Suprapubic skin (tissue), 4 donors: ENCODE data around the gene EXOSC7. TPM values are rescaled to one million over a fixed set of nuclear protein-coding genes. Genes with fewer than 3 reads are reported as not detected.

Source experiments
- DNase-seq, 2 donors: peaks; one replicate each; pipeline ENCODE4 v3.0.0-alpha.2; 2019; ENCODE audit warnings: low spot score in 2 of 2
- H3K27ac ChIP-seq: fragments of 200-600 bp; sonication (generic); one replicate; pipeline ENCODE4 v1.5.1; 2019
- H3K27me3 ChIP-seq: fragments of 200-600 bp; sonication (generic); one replicate; pipeline ENCODE4 v1.5.1; 2019
- H3K36me3 ChIP-seq: fragments of 200-600 bp; sonication (generic); one replicate; pipeline ENCODE4 v1.5.1; 2019
- H3K4me1 ChIP-seq: fragments of 200-600 bp; sonication (generic); one replicate; pipeline ENCODE4 v1.5.1; 2019
- H3K4me3 ChIP-seq: fragments of 200-600 bp; sonication (generic); one replicate; pipeline ENCODE4 v1.5.1; 2019; ENCODE audit warnings: mild to moderate bottlenecking
- H3K9me3 ChIP-seq: fragments of 200-600 bp; sonication (generic); one replicate; pipeline ENCODE4 v1.5.1; 2019
- EP300 ChIP-seq: sonication (generic); formaldehyde crosslinking; IDR thresholded peaks from one replicate; pipeline ENCODE4 v1.6.1; 2017; ENCODE audit warnings: antibody characterized with exemption
- POLR2A ChIP-seq, 2 donors: fragments of 450-650 bp; IDR thresholded peaks; one replicate each; pipeline ENCODE4 v1.6.1; 2017; ENCODE audit warnings: antibody characterized with exemption in 2 of 2, mild to moderate bottlenecking in 2 of 2, moderate library complexity in 2 of 2
- POLR2AphosphoS5 ChIP-seq, 3 donors: sonication (generic); formaldehyde crosslinking; IDR thresholded peaks; one replicate each; pipeline ENCODE4 v1.6.1; 2017; ENCODE audit warnings: antibody characterized with exemption in 3 of 3
- WGBS: methylation state at CpG from one replicate; pipeline ENCODE4 v1.1.5; 2018; 5-methylcytosine and 5-hydroxymethylcytosine counted together
- total RNA-seq, 4 donors: library from RNA; depleted of rRNA; stranded (reverse); fragments of >200 nt; gene quantifications; one replicate each; pipeline ENCODE4 v1.1.0, GENCODE V29; 2016
- TF ChIP-seq, protein P1 (sequence below), 2 donors: fragments of 200-600 bp in 1 of 2; fragments of 450-650 bp in 1 of 2; sonication (generic) in 1 of 2; IDR thresholded peaks; one replicate each; pipeline ENCODE4 v1.5.1; 2016 to 2019; ENCODE audit warnings: antibody characterized with exemption in 2 of 2, mild to moderate bottlenecking in 1 of 2, moderate library complexity in 1 of 2

EXOSC7 gene
- total RNA-seq, 4 donors from 2014 or later = 72.1 to 216 (median 88.7) TPM

DNA sequence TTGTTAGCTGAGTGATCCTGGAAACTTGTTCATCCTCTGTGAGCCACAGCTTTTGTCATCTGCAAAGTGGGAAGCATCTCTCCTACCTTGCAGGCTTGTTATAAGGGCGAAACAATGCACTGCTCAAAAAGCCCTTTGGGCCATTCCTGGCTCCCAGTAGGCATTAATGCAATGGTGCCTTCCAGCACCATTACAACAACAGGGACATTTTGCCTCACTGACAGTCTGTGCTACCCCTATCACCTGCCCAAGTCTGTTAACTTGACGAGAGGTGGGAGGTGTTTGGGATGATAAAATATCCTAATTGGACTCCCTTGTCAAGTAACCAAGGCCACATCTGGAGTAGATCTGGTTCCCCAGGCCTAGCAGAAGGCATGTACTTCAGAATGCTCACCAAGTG lies 44.3 kb upstream of the EXOSC7 start:
- 100% methylated on average over 2 of the region's 2 CpGs for WGBS
- Histone ChIP-seq H3K9me3 (no peaks in the 10 kb centered on the region), H3K27me3 (no peaks in the 10 kb centered on the region), H3K36me3 (peaks cover 84% of the 10 kb centered on the region), H3K27ac (no peak overlapping the region), H3K4me1 (no peaks in the 10 kb centered on the region), H3K4me3 (no peak overlapping the region)
- TF ChIP-seq POLR2A (IDR thresholded peaks at IDR 0.05) = no peak
- no peak for TF ChIP-seq POLR2AphosphoS5 (IDR thresholded peaks at IDR 0.05)
- TF ChIP-seq, protein P1, sequence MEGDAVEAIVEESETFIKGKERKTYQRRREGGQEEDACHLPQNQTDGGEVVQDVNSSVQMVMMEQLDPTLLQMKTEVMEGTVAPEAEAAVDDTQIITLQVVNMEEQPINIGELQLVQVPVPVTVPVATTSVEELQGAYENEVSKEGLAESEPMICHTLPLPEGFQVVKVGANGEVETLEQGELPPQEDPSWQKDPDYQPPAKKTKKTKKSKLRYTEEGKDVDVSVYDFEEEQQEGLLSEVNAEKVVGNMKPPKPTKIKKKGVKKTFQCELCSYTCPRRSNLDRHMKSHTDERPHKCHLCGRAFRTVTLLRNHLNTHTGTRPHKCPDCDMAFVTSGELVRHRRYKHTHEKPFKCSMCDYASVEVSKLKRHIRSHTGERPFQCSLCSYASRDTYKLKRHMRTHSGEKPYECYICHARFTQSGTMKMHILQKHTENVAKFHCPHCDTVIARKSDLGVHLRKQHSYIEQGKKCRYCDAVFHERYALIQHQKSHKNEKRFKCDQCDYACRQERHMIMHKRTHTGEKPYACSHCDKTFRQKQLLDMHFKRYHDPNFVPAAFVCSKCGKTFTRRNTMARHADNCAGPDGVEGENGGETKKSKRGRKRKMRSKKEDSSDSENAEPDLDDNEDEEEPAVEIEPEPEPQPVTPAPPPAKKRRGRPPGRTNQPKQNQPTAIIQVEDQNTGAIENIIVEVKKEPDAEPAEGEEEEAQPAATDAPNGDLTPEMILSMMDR (IDR thresholded peaks at IDR 0.05) = no peak
- TF ChIP-seq EP300 = no peak
- no peak for DNase-seq

DNA sequence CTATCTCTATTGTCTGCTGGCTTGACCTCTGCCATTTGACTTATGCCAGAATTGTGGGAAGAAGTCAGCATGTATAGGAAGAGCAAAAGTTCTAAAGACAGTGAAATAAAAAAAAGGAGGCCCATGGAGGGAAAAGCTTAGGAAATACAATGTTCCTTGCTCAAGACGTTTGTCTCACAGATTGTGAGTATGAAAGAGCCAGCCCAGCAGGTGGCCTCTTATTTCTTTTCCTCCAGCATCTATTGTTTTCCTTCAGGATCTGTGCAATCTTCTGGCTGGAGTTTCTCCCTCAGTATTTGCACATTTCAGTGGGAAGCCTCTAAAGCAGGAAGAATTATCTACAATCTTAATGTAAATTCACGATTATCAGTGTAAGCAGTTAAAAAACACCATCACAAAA lies 43.8 kb upstream of the EXOSC7 start:
- H3K27me3 ChIP-seq = no peaks in the 10 kb centered on the region
- H3K4me1 ChIP-seq = no peaks in the 10 kb centered on the region
- H3K9me3 ChIP-seq = no peaks in the 10 kb centered on the region
- H3K27ac ChIP-seq = no peak overlapping the region
- 54% methylated on average over 2 of the region's 2 CpGs for WGBS
- peaks cover 83% of the 10 kb centered on the region for H3K36me3 ChIP-seq
- TF ChIP-seq, protein P1 (IDR thresholded peaks at IDR 0.05) = no peak
- DNase-seq = no peak
- H3K4me3 ChIP-seq = no peak overlapping the region

DNA sequence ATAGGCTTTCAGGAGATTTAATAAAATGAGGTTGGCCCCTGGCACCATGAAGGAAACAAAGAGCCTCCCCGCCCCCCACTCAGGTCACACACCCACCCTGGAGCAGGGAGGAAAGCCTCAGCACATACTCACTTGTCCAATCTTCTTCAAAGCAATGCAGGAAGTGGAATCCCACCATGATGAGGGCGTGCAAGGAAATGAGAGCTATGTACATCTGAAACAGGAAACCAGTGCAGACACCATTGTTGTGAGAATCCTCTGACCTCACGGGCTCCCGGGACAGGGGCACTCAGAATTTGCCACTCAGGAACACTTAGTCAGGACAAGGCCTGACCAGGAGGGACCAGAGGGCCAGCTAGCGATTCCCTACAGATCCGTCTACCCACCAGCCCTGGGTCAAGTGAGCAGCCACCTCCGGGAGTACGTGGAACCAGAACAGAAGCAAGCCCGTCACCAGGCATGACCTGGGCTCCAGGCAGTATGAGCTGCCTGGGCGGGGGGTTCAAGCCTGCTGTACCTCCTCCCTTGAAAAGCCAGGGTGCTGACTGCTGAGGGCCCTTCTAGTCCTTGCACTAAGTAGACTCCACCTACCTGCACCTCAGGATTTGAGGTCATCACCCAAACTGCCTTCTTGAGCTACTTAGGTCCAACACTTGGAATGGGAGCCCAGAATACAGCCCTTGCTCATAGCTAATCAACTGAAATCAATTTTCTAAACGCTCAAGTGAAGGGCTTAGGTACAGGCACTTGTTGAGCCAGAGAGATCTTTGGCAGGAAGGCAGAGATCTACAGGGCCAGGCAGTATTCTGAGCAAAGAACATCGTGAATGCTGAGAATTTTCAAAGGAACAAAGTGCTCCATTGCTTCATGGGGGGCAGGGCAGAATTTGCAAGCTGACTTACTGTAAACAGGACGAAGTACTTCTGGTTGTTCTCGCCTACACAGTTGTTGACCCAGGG lies 42.8 kb upstream of the EXOSC7 start:
- Histone ChIP-seq H3K9me3 (no peaks in the 10 kb centered on the region), H3K4me1 (no peaks in the 10 kb centered on the region), H3K4me3 (no peak overlapping the region), H3K27me3 (no peaks in the 10 kb centered on the region), H3K36me3 (peaks cover 83% of the 10 kb centered on the region), H3K27ac (no peak overlapping the region)
- 87% methylated on average over 14 of the region's 14 CpGs for WGBS
- no peak for DNase-seq
- TF ChIP-seq, protein P1 (IDR thresholded peaks at IDR 0.05) = no peak
- TF ChIP-seq POLR2A (IDR thresholded peaks at IDR 0.05) (no peak), POLR2AphosphoS5 (IDR thresholded peaks at IDR 0.05) (no peak), EP300 (no peak)

DNA sequence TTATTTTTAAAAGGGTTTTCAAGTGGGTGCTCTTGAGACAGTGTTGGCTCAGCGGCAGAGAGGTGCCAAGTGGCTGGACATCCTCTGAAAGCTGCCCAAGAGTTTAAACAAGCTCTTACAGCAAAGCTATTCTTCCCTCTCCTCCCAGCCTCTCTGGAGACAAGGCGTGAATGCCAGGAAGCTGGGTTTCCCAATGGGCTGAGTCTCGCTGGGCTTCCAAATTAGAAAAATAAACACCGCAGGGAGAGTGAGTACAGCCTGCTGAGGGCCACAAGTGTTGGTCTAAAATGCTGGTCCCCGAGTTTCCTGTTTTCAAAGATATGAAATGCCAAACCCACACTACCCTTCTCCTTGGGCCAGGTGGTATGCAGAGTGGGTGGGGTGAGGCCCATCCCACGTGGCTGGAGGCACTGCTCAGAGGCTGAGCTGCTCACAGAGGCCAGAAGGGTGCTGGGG lies 36.4 kb upstream of the EXOSC7 start:
- Histone ChIP-seq H3K4me3 (no peak overlapping the region), H3K4me1 (no peaks in the 10 kb centered on the region), H3K9me3 (no peaks in the 10 kb centered on the region), H3K27ac (no peak overlapping the region), H3K36me3 (peaks cover 87% of the 10 kb centered on the region), H3K27me3 (no peaks in the 10 kb centered on the region)
- TF ChIP-seq, protein P1 (IDR thresholded peaks at IDR 0.05) = no peak
- TF ChIP-seq EP300 = no peak
- TF ChIP-seq POLR2A (IDR thresholded peaks at IDR 0.05) = no peak
- no peak for TF ChIP-seq POLR2AphosphoS5 (IDR thresholded peaks at IDR 0.05)
- 66% methylated on average over 6 of the region's 6 CpGs for WGBS
- DNase-seq = no peak

DNA sequence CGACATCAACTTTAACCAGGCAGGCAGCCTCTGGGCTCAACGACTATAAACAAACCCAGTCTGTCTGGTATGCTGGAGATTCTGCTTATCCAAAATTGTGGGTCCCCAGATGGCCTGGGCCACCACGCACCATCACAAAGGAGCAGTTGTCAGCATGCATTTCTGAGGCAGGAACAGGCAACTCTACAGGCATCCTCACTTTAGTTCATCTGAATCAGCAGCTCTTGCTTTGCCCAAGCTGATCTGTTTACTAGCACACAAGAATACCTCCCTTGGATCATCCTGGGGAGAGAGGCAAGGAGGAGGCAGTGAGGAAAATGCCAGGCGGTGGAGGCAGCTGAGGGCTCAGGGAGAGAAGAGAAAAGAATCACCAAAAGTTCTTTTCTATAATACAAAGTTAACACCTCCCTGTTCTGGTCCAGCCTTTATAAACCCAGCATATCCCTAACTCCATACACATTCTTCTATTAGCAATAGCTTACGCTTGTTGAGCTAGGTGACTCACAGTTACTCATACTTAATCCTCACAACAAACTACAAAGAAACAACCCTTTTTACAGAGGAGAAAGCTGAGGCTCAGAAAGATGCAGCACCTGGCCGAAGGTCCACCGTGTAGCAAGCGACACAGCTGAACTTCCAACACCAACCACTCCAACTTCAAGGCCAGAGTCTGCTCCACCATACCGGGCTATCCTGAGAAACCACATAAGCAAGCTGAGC lies 33.7 kb upstream of the EXOSC7 start:
- 83% methylated on average over 9 of the region's 9 CpGs for WGBS
- TF ChIP-seq POLR2AphosphoS5 (IDR thresholded peaks at IDR 0.05) (no peak), POLR2A (IDR thresholded peaks at IDR 0.05) (no peak), EP300 (no peak)
- TF ChIP-seq, protein P1 (IDR thresholded peaks at IDR 0.05) = no peak
- no peak overlapping the region for H3K27ac ChIP-seq
- H3K9me3 ChIP-seq = no peaks in the 10 kb centered on the region
- no peaks in the 10 kb centered on the region for H3K4me1 ChIP-seq
- H3K4me3 ChIP-seq = no peak overlapping the region
- H3K27me3 ChIP-seq = no peaks in the 10 kb centered on the region
- peaks cover 81% of the 10 kb centered on the region for H3K36me3 ChIP-seq
- DNase-seq = no peak
